GM06990 (cell line): Measurements from ENCODE around the gene SPIRE1.

Experiments
- DNase-seq: peaks from one replicate; pipeline ENCODE4 v3.0.0-alpha.2; 2011; ENCODE audit not compliant: insufficient read length; ENCODE audit errors: extremely low read depth
- H3K27me3 ChIP-seq: replicated peaks from 2 replicates; pipeline ENCODE4 v1.6.0; 2011; ENCODE audit warnings: low read length; ENCODE audit not compliant: control insufficient read depth, insufficient read depth
- H3K36me3 ChIP-seq: 2 replicates; pipeline ENCODE4 v1.5.1; 2011; ENCODE audit warnings: low read length; ENCODE audit not compliant: control insufficient read depth, insufficient read depth
- H3K4me3 ChIP-seq: replicated peaks from 2 replicates; pipeline ENCODE4 v1.5.1; 2011; ENCODE audit warnings: low read depth, mild to moderate bottlenecking, control low read depth, low read length
- TF ChIP-seq, protein P1 (sequence below): IDR thresholded peaks from 2 replicates; pipeline ENCODE4 v1.5.1; 2011; ENCODE audit warnings: low read length, control low read depth, mild to moderate bottlenecking, inconsistent platforms; ENCODE audit not compliant: insufficient read depth, poor library complexity, severe bottlenecking

SPIRE1 gene

DNA sequence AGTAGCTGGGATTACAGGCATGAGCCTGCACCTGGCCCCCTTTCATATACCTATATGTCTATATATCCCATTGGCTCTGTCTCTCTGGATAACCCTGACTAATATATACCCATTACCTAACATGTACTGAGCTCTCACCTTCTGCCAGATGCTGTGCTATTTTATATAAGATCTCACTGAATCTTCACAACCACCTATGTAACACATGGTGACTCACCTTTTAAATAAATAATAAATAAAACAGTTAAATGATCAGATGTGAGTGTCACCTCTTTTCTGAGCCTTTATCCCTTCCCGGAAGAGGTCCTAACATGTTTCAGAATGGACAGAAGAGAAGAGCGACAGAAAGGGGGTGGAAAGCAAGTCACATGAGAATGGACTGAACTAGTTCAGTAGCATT, 123.1 kb downstream of the SPIRE1 start:
- Histone ChIP-seq H3K27me3 (no peaks in the 10 kb centered on the region), H3K4me3 (no peak overlapping the region), H3K36me3 (no peaks in the 10 kb centered on the region)
- no peak for DNase-seq
- TF ChIP-seq, protein P1, sequence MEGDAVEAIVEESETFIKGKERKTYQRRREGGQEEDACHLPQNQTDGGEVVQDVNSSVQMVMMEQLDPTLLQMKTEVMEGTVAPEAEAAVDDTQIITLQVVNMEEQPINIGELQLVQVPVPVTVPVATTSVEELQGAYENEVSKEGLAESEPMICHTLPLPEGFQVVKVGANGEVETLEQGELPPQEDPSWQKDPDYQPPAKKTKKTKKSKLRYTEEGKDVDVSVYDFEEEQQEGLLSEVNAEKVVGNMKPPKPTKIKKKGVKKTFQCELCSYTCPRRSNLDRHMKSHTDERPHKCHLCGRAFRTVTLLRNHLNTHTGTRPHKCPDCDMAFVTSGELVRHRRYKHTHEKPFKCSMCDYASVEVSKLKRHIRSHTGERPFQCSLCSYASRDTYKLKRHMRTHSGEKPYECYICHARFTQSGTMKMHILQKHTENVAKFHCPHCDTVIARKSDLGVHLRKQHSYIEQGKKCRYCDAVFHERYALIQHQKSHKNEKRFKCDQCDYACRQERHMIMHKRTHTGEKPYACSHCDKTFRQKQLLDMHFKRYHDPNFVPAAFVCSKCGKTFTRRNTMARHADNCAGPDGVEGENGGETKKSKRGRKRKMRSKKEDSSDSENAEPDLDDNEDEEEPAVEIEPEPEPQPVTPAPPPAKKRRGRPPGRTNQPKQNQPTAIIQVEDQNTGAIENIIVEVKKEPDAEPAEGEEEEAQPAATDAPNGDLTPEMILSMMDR, result no peak

- no peaks in the 10 kb centered on the region for H3K36me3 ChIP-seq
- TF ChIP-seq, protein P1, result no peak
These were observed 125.2 kb downstream of the SPIRE1 start for GRCh38 chr18:12532661-12533060.

DNA sequence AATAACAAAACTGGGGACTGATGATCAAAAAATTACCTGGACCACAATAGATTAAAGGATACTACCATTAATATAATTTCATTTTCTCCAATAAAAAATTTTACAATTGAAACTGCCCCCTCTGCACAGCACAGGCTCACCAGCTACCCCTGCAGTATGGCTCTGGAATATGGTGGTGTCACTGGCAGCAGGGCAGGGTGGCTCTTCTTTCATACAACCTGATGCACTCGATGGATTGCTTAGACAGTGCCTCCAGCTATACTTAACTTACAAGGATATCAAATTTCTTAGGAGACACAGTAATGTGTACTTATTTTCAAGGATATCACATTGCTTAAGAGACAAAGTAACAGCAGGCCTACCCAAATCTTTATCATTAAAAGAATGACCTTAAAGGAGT, 126.2 kb downstream of the SPIRE1 start:
- TF ChIP-seq, protein P1, result no peak
- DNase-seq, result no peak
- no peak overlapping the region for H3K4me3 ChIP-seq
- no peaks in the 10 kb centered on the region for H3K27me3 ChIP-seq
- no peaks in the 10 kb centered on the region for H3K36me3 ChIP-seq

More at GRCh38 chr18:12532661-12533060, 125.2 kb downstream of the SPIRE1 start:
- DNase-seq, result no peak
- no peak overlapping the region for H3K4me3 ChIP-seq
- H3K27me3 ChIP-seq, result no peaks in the 10 kb centered on the region

DNA sequence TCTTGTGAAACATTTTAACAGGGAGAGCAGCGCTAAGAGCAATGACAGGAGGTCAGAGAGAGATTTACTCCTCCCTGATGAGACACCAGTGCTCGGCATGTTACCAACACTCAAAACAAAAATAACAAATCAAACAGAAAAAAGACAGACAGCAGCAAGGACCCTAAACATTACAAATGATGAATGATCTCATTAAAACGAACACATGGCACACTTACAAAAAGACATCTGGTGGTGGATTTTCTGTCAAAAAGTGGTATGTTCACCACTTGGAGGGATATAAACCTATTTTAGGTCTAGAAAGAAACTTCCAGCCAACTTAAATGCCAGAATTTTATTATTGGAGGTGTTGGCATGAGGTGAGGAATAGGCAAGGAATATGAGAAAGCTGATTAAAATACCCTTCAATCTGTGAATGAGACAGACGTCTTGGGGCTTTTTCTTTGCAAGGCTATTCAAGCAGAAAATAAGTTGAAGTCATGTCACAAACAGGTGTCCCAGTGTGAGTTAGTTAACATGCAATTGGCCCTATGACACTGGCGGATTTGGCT, 137.4 kb downstream of the SPIRE1 start:
- TF ChIP-seq, protein P1, result no peak
- DNase-seq, result peak; percentile 23
- H3K4me3 ChIP-seq, result no peak overlapping the region
- no peaks in the 10 kb centered on the region for H3K36me3 ChIP-seq
- H3K27me3 ChIP-seq, result no peaks in the 10 kb centered on the region

DNA sequence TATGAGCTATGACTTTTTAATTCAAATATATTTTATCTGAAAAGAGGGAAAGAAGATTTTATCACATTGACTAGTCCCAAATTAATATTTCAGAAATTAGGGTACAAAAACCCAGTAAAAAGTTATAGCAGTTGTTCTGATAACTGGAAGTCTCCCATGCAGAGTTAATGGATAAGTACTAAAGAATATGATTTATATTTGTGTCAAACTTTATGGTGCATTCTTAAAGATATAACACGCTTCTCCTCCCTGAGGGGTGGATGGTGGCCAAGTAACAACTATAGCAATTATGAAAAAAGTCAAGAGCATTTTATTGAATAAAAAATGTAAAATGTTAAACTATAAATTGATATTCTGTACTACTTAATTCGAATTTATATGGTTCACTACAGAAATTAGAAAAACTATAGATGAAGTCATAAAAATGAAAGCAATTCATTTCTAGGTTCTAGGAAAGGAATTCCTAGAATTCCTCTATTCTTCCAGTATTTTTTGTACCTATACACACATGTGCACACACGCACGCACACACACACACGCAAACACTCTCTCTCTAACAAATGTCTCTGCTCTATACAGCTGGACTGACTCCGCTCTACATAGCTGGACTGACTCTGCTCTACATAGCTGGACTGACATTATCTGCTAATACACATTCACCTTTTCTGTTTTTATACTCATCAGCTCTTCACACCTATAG, 138.9 kb downstream of the SPIRE1 start:
- TF ChIP-seq, protein P1, result no peak
- H3K27me3 ChIP-seq, result no peaks in the 10 kb centered on the region
- H3K4me3 ChIP-seq, result no peak overlapping the region
- DNase-seq, result no peak
- no peaks in the 10 kb centered on the region for H3K36me3 ChIP-seq

DNA sequence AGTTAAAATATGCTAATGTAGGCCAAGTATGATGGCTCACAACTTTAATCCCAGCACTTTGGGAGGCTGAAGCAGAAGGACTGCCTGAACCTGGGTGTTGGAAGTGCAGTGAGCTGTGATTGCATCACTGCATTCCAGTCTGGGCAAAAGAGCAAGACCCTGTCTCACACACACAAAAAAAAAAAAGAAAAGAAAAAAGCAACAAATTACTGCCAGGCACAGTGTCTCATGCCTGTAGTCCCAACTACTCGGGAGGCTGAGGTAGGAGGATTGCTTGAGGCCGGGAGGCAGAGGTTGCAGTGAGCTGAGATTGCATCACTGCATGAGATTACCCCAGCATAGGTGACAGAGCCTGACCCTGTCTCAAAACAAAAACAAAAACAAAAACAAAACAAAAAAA, 139.6 kb downstream of the SPIRE1 start:
- H3K4me3 ChIP-seq, result no peak overlapping the region
- TF ChIP-seq, protein P1, result no peak
- H3K36me3 ChIP-seq, result no peaks in the 10 kb centered on the region
- DNase-seq, result no peak
- H3K27me3 ChIP-seq, result no peaks in the 10 kb centered on the region
